Measurements from ENCODE around the gene SIGLEC11. TPM values are rescaled to one million over a fixed set of nuclear protein-coding genes. Genes with fewer than 3 reads are reported as not detected.
A peak's percentile ranks its signal among the peaks of the same experiment; 100 is the strongest.

Gene SIGLEC11
- total and polyA plus RNA-seq, 4 donors = 0.49 to 8.9 (median 3.3) TPM

DNA sequence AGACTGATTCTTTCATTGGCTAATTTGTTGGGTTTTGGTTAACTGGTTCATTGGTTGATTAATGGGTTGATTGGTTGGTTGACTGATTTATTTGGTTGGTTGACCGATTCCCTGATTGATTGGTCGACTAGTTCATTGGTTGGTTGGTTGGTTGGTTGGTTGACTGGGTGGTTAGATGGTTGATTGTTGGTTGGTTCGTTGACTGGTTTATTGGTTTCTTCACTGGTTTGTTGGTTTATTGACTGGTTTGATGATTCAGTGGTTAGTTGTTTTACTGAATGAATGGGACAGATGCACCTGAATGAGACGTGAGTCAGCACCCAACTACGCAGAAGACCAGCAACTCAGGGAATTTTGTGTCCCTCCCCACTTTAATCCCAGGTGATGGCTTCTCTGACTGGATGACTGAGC, 28.9 kb downstream of the SIGLEC11 start:
- Histone ChIP-seq H3K36me3 (ENCODE audit: control insufficient read depth in 4 of 4, insufficient read depth in 3 of 4, low read depth in 1 of 4, low read length in 3 of 4) (peaks cover 3 to 17% (median 7%) of the 10 kb centered on the region in 4 donors), H3K4me3 (ENCODE audit: low read depth in 1 of 3, low read length in 3 of 3) (peak overlapping the region; percentile 15 to 97 (median 92)), H3K27me3 (ENCODE audit: control insufficient read depth in 4 of 4, insufficient read depth in 4 of 4, low read length in 3 of 4) (no peaks in the 10 kb centered on the region), H3K9ac (ENCODE audit: low read depth in 1 of 2, low read length in 2 of 2) (no peak overlapping the region), H3K27ac (ENCODE audit: low read depth in 1 of 2, low read length in 2 of 2) (peak overlapping the region in 1 of 2 donors; percentile 6), H3K4me1 (ENCODE audit: control insufficient read depth in 4 of 4, insufficient read depth in 4 of 4, low read length in 3 of 4) (peaks cover 6 to 32% (median 17%) of the 10 kb centered on the region in 4 donors), H3K9me3 (ENCODE audit: control insufficient read depth in 4 of 4, low read length in 3 of 4) (no peaks in the 10 kb centered on the region)
- TF ChIP-seq EGR1 (IDR thresholded peaks at IDR 0.05; ENCODE audit: low read depth in 2 of 2) (no peak), FOXA2 (IDR thresholded peaks at IDR 0.05) (no peak), HNF4G (IDR thresholded peaks at IDR 0.05) (no peak), TAF1 (conservative IDR thresholded peaks at IDR 0.05) (no peak), HNF4A (conservative IDR thresholded peaks at IDR 0.05) (no peak), RAD21 (IDR thresholded peaks at IDR 0.05) (no peak), GABPA (IDR thresholded peaks at IDR 0.05 in 1 of 2, conservative IDR thresholded peaks at IDR 0.05 in 1 of 2) (no peak), FOXA1 (IDR thresholded peaks at IDR 0.05) (no peak), JUND (IDR thresholded peaks at IDR 0.05) (no peak)
- TF ChIP-seq, protein P1, sequence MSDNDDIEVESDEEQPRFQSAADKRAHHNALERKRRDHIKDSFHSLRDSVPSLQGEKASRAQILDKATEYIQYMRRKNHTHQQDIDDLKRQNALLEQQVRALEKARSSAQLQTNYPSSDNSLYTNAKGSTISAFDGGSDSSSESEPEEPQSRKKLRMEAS (IDR thresholded peaks at IDR 0.05) = no peak
- TF ChIP-seq, protein P2, sequence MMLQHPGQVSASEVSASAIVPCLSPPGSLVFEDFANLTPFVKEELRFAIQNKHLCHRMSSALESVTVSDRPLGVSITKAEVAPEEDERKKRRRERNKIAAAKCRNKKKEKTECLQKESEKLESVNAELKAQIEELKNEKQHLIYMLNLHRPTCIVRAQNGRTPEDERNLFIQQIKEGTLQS (IDR thresholded peaks at IDR 0.05) = no peak
- TF ChIP-seq, protein P3, sequence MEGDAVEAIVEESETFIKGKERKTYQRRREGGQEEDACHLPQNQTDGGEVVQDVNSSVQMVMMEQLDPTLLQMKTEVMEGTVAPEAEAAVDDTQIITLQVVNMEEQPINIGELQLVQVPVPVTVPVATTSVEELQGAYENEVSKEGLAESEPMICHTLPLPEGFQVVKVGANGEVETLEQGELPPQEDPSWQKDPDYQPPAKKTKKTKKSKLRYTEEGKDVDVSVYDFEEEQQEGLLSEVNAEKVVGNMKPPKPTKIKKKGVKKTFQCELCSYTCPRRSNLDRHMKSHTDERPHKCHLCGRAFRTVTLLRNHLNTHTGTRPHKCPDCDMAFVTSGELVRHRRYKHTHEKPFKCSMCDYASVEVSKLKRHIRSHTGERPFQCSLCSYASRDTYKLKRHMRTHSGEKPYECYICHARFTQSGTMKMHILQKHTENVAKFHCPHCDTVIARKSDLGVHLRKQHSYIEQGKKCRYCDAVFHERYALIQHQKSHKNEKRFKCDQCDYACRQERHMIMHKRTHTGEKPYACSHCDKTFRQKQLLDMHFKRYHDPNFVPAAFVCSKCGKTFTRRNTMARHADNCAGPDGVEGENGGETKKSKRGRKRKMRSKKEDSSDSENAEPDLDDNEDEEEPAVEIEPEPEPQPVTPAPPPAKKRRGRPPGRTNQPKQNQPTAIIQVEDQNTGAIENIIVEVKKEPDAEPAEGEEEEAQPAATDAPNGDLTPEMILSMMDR (IDR thresholded peaks at IDR 0.05; ENCODE audit: low read depth, low read length, missing input control) = no peak
- TF ChIP-seq, protein P4, sequence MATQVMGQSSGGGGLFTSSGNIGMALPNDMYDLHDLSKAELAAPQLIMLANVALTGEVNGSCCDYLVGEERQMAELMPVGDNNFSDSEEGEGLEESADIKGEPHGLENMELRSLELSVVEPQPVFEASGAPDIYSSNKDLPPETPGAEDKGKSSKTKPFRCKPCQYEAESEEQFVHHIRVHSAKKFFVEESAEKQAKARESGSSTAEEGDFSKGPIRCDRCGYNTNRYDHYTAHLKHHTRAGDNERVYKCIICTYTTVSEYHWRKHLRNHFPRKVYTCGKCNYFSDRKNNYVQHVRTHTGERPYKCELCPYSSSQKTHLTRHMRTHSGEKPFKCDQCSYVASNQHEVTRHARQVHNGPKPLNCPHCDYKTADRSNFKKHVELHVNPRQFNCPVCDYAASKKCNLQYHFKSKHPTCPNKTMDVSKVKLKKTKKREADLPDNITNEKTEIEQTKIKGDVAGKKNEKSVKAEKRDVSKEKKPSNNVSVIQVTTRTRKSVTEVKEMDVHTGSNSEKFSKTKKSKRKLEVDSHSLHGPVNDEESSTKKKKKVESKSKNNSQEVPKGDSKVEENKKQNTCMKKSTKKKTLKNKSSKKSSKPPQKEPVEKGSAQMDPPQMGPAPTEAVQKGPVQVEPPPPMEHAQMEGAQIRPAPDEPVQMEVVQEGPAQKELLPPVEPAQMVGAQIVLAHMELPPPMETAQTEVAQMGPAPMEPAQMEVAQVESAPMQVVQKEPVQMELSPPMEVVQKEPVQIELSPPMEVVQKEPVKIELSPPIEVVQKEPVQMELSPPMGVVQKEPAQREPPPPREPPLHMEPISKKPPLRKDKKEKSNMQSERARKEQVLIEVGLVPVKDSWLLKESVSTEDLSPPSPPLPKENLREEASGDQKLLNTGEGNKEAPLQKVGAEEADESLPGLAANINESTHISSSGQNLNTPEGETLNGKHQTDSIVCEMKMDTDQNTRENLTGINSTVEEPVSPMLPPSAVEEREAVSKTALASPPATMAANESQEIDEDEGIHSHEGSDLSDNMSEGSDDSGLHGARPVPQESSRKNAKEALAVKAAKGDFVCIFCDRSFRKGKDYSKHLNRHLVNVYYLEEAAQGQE (IDR thresholded peaks at IDR 0.05) = no peak
- TF ChIP-seq, protein P5, sequence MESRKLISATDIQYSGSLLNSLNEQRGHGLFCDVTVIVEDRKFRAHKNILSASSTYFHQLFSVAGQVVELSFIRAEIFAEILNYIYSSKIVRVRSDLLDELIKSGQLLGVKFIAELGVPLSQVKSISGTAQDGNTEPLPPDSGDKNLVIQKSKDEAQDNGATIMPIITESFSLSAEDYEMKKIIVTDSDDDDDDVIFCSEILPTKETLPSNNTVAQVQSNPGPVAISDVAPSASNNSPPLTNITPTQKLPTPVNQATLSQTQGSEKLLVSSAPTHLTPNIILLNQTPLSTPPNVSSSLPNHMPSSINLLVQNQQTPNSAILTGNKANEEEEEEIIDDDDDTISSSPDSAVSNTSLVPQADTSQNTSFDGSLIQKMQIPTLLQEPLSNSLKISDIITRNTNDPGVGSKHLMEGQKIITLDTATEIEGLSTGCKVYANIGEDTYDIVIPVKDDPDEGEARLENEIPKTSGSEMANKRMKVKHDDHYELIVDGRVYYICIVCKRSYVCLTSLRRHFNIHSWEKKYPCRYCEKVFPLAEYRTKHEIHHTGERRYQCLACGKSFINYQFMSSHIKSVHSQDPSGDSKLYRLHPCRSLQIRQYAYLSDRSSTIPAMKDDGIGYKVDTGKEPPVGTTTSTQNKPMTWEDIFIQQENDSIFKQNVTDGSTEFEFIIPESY (IDR thresholded peaks at IDR 0.05) = no peak
- 85% methylated on average over 5 of the region's 5 CpGs for WGBS
- no peak for DNase-seq (ENCODE audit: low spot score)

All from liver (tissue), 9 donors.